ENCODE data around the gene CRTAC1. TPM values are rescaled to one million over a fixed set of nuclear protein-coding genes. Genes with fewer than 3 reads are reported as not detected.

Gene CRTAC1
- total RNA-seq, 1 donor from 2014 or later: 0.06 TPM

DNA sequence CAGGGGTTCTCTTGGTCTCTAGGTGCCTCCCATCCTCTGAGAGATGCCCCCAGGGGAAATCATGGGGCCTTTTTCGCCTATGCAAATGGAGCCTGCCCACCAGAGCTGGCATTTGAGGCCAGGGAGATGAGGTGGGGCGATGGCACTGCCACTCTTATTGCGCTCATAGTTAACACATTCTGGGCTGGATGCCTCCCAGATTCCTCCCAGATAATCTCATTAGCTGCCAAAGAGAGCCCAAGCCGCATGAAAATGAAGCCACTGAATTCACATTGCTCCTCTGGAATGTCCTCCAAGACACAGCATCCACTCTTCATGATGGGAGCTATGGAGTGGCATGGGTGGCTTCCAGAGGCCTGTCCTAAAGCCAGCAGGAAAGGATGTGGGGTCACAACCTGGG, 119.8 kb downstream of the CRTAC1 start:
- no peak for TF ChIP-seq CTCF (conservative IDR thresholded peaks at IDR 0.05; ENCODE audit: low read depth, low read length)
- no peak overlapping the region for H3K4me3 ChIP-seq (ENCODE audit: low read depth, low read length)
- no peak for DNase-seq (ENCODE audit: low read depth)

DNA sequence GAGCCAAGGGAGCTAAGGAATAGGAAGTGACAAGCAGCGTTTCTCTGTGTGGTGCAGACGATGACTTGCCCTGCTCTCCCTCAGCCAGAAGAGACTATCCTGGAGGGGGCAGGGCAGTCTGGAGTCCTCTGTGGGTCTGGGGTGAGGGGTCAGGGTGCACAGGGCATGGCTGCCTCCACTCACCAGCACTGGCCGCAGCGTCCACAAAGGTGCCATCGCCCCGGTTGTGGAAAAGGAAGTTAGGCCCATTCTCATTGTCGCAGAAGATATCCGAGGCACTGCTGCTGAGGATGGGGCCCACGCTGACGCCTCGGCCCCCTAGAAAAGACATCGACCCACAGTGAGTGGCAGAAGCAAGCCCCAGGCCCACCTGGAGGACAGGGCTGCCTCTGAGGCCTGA, 122.6 kb downstream of the CRTAC1 start:
- H3K4me3 ChIP-seq (ENCODE audit: low read depth, low read length): no peak overlapping the region
- no peak for TF ChIP-seq CTCF (conservative IDR thresholded peaks at IDR 0.05; ENCODE audit: low read depth, low read length)
- DNase-seq (ENCODE audit: low read depth): no peak

GRCh38 chr10:97907211-97907610, 123.2 kb downstream of the CRTAC1 start:
- TF ChIP-seq CTCF (conservative IDR thresholded peaks at IDR 0.05; ENCODE audit: low read depth, low read length): no peak
- no peak for DNase-seq (ENCODE audit: low read depth)
- H3K4me3 ChIP-seq (ENCODE audit: low read depth, low read length): no peak overlapping the region

DNA sequence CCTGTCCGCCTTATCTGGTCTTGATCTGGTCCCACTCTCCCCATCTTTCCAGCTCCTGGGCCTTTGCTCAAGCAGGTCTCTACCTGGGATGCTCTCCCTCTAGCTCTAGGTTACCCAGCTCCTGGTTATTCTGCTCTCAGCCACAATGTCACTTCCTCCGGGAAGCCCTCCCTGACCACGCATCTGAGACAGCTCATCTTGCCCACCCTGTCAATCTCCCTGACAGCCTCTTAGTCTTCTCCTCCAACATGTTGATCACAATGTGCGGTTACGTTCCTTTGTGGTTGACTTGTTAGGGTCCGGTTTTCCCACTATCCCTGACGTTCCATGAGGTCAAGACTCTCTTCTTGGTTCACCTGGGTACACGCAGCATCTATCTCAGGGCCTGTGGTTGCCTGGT, 125.1 kb downstream of the CRTAC1 start:
- DNase-seq (ENCODE audit: low read depth): no peak
- TF ChIP-seq CTCF (conservative IDR thresholded peaks at IDR 0.05; ENCODE audit: low read depth, low read length): no peak

DNA sequence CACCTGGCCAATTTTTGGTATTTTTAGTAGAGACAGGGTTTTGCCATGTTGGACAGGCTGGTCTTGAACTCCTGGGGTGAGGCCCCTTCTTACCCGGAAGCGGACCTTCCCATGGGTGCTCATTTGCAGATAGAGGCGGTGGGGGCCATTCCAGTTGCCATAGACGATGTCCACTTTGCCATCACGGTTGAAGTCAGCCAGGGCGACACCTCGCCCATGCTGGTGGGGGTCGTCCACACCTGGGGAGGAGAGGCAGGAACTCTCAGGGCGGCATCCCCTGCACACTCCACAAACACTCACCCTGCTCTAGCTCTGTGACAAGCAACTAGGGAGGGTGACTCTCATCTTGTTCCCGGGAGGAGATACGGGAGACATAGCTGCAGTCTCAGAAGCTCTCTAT, 125.8 kb downstream of the CRTAC1 start:
- H3K4me3 ChIP-seq (ENCODE audit: low read depth, low read length): no peak overlapping the region
- no peak for TF ChIP-seq CTCF (conservative IDR thresholded peaks at IDR 0.05; ENCODE audit: low read depth, low read length)

More for the DNA sequence above, 125.1 kb downstream of the CRTAC1 start:
- H3K4me3 ChIP-seq (ENCODE audit: low read depth, low read length): no peak overlapping the region

GRCh38 chr10:97904018-97904381, 126.4 kb downstream of the CRTAC1 start:
- no peak for TF ChIP-seq CTCF (conservative IDR thresholded peaks at IDR 0.05; ENCODE audit: low read depth, low read length)
- no peak overlapping the region for H3K4me3 ChIP-seq (ENCODE audit: low read depth, low read length)
- DNase-seq (ENCODE audit: low read depth): no peak

More for the DNA sequence above, 125.8 kb downstream of the CRTAC1 start:
- no peak for DNase-seq (ENCODE audit: low read depth)

DNA sequence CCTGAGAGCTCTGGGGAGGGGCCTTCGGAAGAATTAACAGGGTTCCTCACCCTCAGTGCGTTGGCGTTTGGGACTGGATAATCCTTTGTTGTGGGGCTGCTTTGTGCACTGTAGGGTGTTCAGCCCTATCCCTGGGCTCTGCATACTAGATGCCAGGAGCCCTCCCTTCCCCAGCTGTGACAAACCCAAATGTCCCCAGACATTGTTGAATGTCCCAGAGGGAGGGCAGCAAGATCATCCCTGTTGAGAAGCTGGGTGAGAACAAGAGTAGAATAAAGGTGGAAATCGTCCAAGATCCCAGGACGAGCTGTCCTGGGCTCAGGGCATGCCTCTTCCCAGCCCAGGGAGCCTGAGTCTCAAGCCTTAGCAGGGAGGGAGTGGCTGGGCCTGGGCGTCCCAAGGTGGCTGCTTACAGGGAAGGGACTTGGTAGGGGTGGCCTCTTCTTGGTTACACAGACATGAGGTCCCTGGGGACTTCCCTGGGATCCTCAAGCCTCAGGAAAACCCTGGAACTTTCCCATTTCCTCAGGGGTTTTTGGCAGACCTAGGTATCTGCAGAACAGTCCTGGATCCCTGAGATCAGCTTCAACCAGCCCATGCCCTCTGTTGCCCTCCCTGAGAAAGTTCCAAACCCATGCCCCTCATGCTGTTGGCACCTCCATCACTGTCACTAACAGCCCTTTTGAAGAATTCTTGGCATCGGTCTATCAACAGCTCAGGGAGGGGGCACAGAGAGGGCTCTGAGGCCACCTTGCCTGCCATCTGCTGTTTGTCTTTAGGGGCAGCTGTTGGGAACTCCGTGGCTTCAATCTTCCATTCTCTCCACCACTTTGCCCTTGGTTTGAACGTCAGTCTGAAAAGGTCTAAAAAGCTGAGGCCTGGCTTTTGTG, 127.0 kb downstream of the CRTAC1 start:
- H3K4me3 ChIP-seq (ENCODE audit: low read depth, low read length): no peak overlapping the region
- no peak for DNase-seq (ENCODE audit: low read depth)
- no peak for TF ChIP-seq CTCF (conservative IDR thresholded peaks at IDR 0.05; ENCODE audit: low read depth, low read length)
